ENCODE measurements around the gene DNAJC5.
"Not testable (repeated sequence)": the region's sequence is repeated elsewhere in the genome, so short reads cannot be mapped to it uniquely, and the experiment has no call there.

Gene DNAJC5

GRCh38 chr20:63861981-63862901 lies 32.7 kb upstream of the DNAJC5 start:
- DNase-seq (ENCODE audit: low spot score) = no peak

GRCh38 chr20:63863021-63863797 lies 31.7 kb upstream of the DNAJC5 start:
- no peak for DNase-seq (ENCODE audit: low spot score)

GRCh38 chr20:63863798-63864544 lies 31.0 kb upstream of the DNAJC5 start:
- no peak for DNase-seq (ENCODE audit: low spot score)

- DNase-seq (ENCODE audit: low spot score) = no peak
Measured at GRCh38 chr20:63864545-63864977, 30.4 kb upstream of the DNAJC5 start.

GRCh38 chr20:63864978-63865640 lies 29.8 kb upstream of the DNAJC5 start, which contains the start of gene TPD52L2:
Gene TPD52L2 (plus strand): TSS chr20:63865270. CDS start chr20:63865366, 96 bp downstream.
- DNase-seq (ENCODE audit: low spot score) = peak; percentile 97

GRCh38 chr20:63867042-63867441 lies 27.9 kb upstream of the DNAJC5 start:
- DNase-seq (ENCODE audit: low spot score) = not testable (repeated sequence)

- DNase-seq (ENCODE audit: low spot score) = no peak
Measured at GRCh38 chr20:63868264-63868663, 26.7 kb upstream of the DNAJC5 start.

GRCh38 chr20:63873477-63873971 lies 21.4 kb upstream of the DNAJC5 start:
- DNase-seq (ENCODE audit: low spot score) = no peak

GRCh38 chr20:63874241-63874640 lies 20.7 kb upstream of the DNAJC5 start:
- not testable (repeated sequence) for DNase-seq (ENCODE audit: low spot score)

GRCh38 chr20:63876489-63877036 lies 18.4 kb upstream of the DNAJC5 start:
- no peak for DNase-seq (ENCODE audit: low spot score)

GRCh38 chr20:63877755-63878470 lies 17.0 kb upstream of the DNAJC5 start:
- DNase-seq (ENCODE audit: low spot score) = no peak

- DNase-seq (ENCODE audit: low spot score) = no peak
Measured at GRCh38 chr20:63878899-63879663, 15.8 kb upstream of the DNAJC5 start.

- not testable (repeated sequence) for DNase-seq (ENCODE audit: low spot score)
Measured at GRCh38 chr20:63880901-63881300, 14.0 kb upstream of the DNAJC5 start.

GRCh38 chr20:63881451-63882226 lies 13.3 kb upstream of the DNAJC5 start:
- no peak for DNase-seq (ENCODE audit: low spot score)

GRCh38 chr20:63882257-63883200 lies 12.4 kb upstream of the DNAJC5 start:
- DNase-seq (ENCODE audit: low spot score) = no peak

GRCh38 chr20:63883201-63883593 lies 11.7 kb upstream of the DNAJC5 start:
- DNase-seq (ENCODE audit: low spot score) = no peak

GRCh38 chr20:63884506-63885263 lies 10.2 kb upstream of the DNAJC5 start:
- no peak for DNase-seq (ENCODE audit: low spot score)
